Astrocyte of the cerebellum (primary cell): Measurements from ENCODE around the gene CYB5R3.

Experiments
- DNase-seq: peaks from one replicate; pipeline ENCODE4 v3.0.0-alpha.2; 2011; ENCODE audit warnings: low read depth
- H3K4me3 ChIP-seq: 2 replicates; pipeline ENCODE4 v1.5.1; 2011; ENCODE audit warnings: mild to moderate bottlenecking, low read depth, low read length, moderate library complexity
- in situ Hi-C: cut with HindIII; loops from 2 replicates; pipeline ENCODE4 v1.10.0; 2017; ENCODE audit warnings: low sequenced_read_pairs
- TF ChIP-seq, protein P1 (sequence below): IDR thresholded peaks from 2 replicates; pipeline ENCODE4 v1.5.1; 2012; ENCODE audit warnings: low read length, low read depth, moderate library complexity, mild to moderate bottlenecking; ENCODE audit errors: missing control alignments

The CYB5R3 gene

DNA sequence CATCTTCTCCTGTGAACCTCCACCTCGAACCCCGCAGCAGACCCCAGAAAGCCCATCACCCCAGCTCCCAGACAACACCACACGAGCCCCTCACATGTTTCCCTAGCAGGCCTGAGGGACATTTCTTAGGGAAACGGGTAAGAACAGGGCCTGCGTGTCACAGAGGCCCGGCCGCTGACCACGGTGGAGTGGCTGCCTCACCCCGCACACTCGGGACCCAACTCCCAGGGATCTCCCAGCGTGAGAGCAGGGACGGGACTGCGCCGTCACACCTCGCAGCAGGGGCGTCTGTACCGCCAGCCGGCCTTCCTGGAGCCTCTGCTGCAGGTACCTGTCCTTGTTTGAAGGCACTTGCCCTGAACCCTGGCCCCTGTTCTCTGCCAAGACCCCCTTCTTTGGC lies 19.0 kb downstream of the CYB5R3 start:
- TF ChIP-seq, protein P1, sequence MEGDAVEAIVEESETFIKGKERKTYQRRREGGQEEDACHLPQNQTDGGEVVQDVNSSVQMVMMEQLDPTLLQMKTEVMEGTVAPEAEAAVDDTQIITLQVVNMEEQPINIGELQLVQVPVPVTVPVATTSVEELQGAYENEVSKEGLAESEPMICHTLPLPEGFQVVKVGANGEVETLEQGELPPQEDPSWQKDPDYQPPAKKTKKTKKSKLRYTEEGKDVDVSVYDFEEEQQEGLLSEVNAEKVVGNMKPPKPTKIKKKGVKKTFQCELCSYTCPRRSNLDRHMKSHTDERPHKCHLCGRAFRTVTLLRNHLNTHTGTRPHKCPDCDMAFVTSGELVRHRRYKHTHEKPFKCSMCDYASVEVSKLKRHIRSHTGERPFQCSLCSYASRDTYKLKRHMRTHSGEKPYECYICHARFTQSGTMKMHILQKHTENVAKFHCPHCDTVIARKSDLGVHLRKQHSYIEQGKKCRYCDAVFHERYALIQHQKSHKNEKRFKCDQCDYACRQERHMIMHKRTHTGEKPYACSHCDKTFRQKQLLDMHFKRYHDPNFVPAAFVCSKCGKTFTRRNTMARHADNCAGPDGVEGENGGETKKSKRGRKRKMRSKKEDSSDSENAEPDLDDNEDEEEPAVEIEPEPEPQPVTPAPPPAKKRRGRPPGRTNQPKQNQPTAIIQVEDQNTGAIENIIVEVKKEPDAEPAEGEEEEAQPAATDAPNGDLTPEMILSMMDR, result no peak
- H3K4me3 ChIP-seq, result no peak overlapping the region
- in situ Hi-C loops, result no loop called here
- DNase-seq, result no peak

DNA sequence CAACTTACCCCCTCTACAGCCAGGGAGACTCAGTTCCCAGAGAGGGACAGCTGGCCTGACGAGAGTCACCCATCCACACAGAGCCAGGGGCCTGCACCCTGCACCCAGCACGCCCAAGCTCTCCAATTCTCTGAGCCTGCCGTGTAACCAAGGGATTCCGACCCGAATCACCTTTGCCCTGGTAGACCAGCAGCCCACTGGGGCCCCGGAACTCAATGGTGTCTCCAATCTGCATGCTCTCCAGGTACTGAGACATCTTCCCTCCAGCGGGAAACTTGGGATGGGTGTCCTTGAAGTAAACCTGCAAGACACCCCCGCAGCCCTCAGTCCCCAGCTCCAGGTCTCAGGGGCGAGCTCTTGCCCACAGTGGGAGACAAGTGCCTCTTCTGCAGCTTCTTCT lies 21.2 kb downstream of the CYB5R3 start:
- no peak overlapping the region for H3K4me3 ChIP-seq
- TF ChIP-seq, protein P1, result no peak
- in situ Hi-C loops, result no loop called here
- DNase-seq, result no peak

DNA sequence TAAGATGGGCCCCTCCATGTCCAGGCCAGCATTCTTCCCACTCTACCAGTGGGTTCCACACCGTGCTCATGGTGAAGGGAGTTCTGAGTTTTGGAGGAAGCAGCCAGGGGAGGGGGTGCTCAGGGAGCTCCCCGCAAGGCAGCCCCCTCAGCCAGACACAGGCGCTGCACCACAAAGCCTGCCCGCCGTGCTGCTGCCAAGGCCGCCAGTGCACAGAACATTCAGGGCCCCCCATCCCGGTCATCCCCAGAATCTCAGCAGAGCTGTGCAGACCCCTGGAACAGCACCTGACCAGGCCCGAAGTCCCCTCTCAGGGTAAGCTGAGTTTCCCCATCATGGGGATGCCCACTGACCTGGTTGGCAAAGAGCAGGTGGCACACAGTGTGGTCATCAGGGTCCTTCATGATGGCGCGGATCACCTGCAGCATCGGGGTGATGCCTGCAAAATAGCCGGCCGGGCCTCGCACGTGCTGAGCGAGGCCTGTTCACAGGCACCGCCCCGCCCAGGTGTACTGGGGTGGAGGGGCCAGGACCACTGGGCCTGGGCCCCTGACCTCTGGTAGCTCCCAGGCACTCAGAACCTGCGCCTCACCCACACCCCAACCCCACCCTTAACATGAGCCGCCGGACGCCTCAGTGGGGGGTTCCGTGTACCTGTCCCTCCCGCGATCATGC lies 22.1 kb downstream of the CYB5R3 start:
- TF ChIP-seq, protein P1, result no peak
- no peak for DNase-seq
- no peak overlapping the region for H3K4me3 ChIP-seq
- in situ Hi-C loops, result no loop called here

DNA sequence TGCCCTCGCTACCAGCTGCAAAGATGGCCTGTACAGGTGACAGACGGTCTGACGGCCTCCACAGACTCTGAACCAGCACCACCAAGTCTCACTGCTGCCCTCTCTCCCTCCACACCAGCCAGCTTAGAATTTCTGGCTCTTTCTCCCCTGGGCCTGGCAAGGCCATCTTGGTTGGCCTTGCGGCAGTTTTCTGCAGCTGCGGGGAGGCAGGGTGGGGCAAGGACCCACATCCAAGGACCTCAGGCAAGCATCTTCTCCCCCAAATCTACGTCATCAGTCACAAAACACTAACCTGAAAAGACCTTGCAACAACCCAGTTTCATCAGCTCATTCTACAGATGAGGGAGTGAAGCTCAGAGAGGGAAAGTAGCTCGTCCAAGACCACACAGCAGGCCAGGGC lies 22.8 kb downstream of the CYB5R3 start:
- TF ChIP-seq, protein P1, result no peak
- H3K4me3 ChIP-seq, result no peak overlapping the region
- DNase-seq, result no peak
- in situ Hi-C loops, result no loop called here

DNA sequence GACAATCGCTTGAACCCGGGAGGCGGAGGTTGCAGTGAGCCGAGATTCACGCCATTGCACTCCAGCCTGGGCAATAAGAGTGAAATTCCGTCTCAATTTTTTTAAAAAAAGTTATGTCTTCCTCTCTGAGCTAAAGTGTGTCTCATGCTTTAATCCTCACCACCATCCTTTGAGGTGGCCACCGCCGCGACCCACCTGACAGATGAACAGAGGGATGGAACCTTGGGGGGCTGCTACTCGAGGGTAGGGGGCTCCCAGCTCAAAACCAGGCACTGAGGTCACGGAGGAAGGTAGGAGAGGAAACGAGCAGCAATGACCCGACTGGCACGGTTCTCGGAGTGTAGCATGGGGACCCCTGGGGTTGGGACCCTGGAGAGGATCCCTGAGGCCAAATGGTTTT lies 23.8 kb downstream of the CYB5R3 start:
- TF ChIP-seq, protein P1, result no peak
- no peak overlapping the region for H3K4me3 ChIP-seq
- no peak for DNase-seq
- in situ Hi-C loops, result no loop called here

DNA sequence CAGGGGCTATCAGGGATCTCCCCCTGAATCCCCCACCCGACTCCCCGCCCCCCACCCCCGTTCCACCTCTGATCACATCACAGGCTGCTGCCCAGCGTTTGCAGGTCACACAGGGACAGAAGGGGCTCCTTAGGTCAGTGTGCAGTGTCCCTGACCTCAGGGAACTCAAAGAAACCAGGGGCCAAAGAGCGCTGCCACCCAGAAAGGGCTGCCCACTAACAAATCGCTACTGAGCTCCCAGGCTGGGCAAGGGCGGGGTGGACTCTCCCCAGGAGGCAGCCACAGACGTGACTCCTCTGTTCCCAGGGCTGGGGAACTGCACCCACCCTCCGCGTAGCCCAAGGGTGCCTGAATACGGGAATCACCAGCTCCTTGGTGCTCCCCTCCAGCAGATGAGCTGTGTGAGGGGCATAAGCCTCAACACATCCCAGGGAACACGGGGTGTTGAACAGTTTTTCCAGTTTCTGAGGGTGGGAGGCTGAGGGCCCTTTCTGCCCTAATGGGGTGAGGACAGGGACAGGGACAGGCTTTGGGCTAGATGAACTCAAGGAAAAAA lies 24.6 kb downstream of the CYB5R3 start:
- TF ChIP-seq, protein P1, result no peak
- in situ Hi-C loops, result no loop called here
- DNase-seq, result no peak
- no peak overlapping the region for H3K4me3 ChIP-seq
